B cell (primary cell): Measurements from ENCODE around the gene PYY.

Source experiments
- CTCF ChIP-seq: fragments of 200-600 bp; IDR thresholded peaks from one replicate; pipeline ENCODE4 v1.8.0; 2022; ENCODE audit warnings: antibody characterized with exemption, mild to moderate bottlenecking
- EZH2 ChIP-seq: IDR thresholded peaks from 2 replicates; pipeline ENCODE4 v1.6.1; 2012; ENCODE audit warnings: borderline replicate concordance, low read depth, mild to moderate bottlenecking, moderate library complexity, low read length; ENCODE audit not compliant: insufficient read depth, poor library complexity, severe bottlenecking

GRCh38 chr17:43913584-43913983 lies 40.2 kb downstream of the PYY start:
- TF ChIP-seq CTCF: no peak
- TF ChIP-seq EZH2: no peak
